Testis (tissue), 3 donors: ENCODE measurements around the gene OPTN. TPM values are rescaled to one million over a fixed set of nuclear protein-coding genes. Genes with fewer than 3 reads are reported as not detected.
A peak's percentile ranks its signal among the peaks of the same experiment; 100 is the strongest.

Experiments used
- DNase-seq: peaks from one replicate; pipeline ENCODE4 v3.0.0-alpha.2; 2019
- H3K27ac ChIP-seq, 2 donors: fragments of 200-600 bp; sonication (generic); one replicate each; pipeline ENCODE4 v1.5.1; 2019
- H3K27me3 ChIP-seq: fragments of 200-600 bp; sonication (generic); one replicate; pipeline ENCODE4 v1.5.1; 2019
- H3K36me3 ChIP-seq: fragments of 200-600 bp; sonication (generic); one replicate; pipeline ENCODE4 v1.5.1; 2017; ENCODE audit warnings: low read depth; ENCODE audit errors: missing control alignments
- H3K4me1 ChIP-seq: fragments of 200-600 bp; sonication (generic); one replicate; pipeline ENCODE4 v1.5.1; 2019
- H3K4me3 ChIP-seq, 2 donors: fragments of 200-600 bp; sonication (generic); one replicate each; pipeline ENCODE4 v1.5.1; 2017 to 2019
- H3K9me3 ChIP-seq: fragments of 200-600 bp; sonication (generic); one replicate; pipeline ENCODE4 v1.5.1; 2017
- POLR2A ChIP-seq: fragments of 450-650 bp; IDR thresholded peaks from one replicate; pipeline ENCODE4 v1.6.1; 2017; ENCODE audit warnings: antibody characterized with exemption, mild to moderate bottlenecking, moderate library complexity
- WGBS, 2 donors: methylation state at CpG; one replicate each; pipeline ENCODE4 v1.1.5; 2018; 5-methylcytosine and 5-hydroxymethylcytosine counted together
- intact Hi-C: fragments of 100-400 bp; cut with DNase I; formaldehyde crosslinking; loops from one replicate; pipeline ENCODE4 v1.15.1; 2023; ENCODE audit warnings: low total_unique reads
- polyA plus RNA-seq: library from polyadenylated mRNA; stranded (reverse); fragments of 350-450 nt; fragmentation: Illumina TruSeq; extraction: RNeasy Lipid Tissue Mini Kit (QIAGEN cat#74804); gene quantifications from one replicate; pipeline ENCODE4 v1.2.3, GENCODE V29; 2014; ENCODE audit warnings: low read depth, low replicate concordance; ENCODE audit not compliant: insufficient read depth
- total RNA-seq, 2 donors: library from RNA; depleted of rRNA; stranded (reverse); fragments of >200 nt; gene quantifications; one replicate each; pipeline ENCODE4 v1.2.3, GENCODE V29; 2016
- TF ChIP-seq, protein P1 (sequence below), 3 experiments: fragments of 450-650 bp in 2 of 3; fragments of 200-600 bp in 1 of 3; sonication (generic) in 1 of 3; IDR thresholded peaks; one replicate each; pipeline ENCODE4 v1.5.1; 2016 to 2019; ENCODE audit warnings: antibody characterized with exemption in 3 of 3, mild to moderate bottlenecking in 2 of 3, moderate library complexity in 1 of 3

OPTN gene
- total and polyA plus RNA-seq, 3 donors from 2014 or later = 87.5 to 130 (median 109) TPM

DNA sequence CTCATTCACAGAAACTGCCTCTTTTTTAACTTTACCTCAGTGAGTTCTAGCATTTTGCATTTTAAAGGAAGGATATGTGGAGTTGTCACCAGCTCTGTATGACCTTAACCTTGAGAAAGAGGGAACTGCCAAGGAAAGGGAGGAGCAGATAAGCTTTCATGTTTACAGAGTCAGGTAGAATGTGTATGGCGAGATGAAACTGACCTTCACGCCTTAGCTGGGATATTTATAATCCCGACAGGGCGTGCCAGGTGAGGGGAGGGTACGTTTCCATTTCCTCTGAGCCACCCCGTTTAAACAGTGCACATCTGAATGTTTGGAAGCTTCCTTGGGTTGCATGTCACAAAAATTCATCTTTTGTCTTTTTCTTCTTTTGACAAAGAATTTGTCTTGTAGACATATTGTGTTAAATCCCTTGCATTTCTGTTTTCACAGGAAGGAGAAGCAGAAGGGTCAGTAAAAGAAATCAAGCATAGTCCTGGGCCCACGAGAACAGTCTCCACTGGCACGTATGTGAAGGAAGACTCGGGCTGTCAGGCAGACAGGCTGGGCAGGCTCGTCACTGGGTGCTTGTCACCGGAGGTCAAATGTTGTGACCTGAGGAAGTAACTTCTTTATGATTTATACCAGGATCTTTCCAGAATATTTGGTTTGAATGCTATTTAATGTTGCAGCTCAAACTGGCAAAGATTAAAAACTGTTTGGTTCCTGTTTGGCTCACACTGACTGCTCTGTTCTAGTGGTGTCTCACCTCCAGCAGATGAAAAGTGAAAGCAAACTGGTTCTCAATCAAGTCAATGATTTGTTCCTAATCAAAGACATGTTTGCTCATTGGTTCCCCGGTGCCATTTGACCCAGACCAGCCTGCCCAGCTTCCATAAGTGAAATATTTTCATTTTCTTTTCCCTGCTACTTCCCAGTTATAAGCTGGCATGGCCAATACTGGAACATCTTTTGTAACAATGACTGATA, 16.2 kb downstream of the OPTN start:
- Histone ChIP-seq H3K27ac (peak overlapping the region in 1 of 2 donors; percentile 38), H3K4me3 (no peak overlapping the region), H3K4me1 (peaks cover 20% of the 10 kb centered on the region), H3K27me3 (no peaks in the 10 kb centered on the region), H3K36me3 (no peaks in the 10 kb centered on the region), H3K9me3 (no peaks in the 10 kb centered on the region)
- 54 to 73% methylated on average over 12 of the region's 12 CpGs for WGBS, 2 donors
- intact Hi-C loops = no loop called here
- TF ChIP-seq POLR2A = no peak
- TF ChIP-seq, protein P1, sequence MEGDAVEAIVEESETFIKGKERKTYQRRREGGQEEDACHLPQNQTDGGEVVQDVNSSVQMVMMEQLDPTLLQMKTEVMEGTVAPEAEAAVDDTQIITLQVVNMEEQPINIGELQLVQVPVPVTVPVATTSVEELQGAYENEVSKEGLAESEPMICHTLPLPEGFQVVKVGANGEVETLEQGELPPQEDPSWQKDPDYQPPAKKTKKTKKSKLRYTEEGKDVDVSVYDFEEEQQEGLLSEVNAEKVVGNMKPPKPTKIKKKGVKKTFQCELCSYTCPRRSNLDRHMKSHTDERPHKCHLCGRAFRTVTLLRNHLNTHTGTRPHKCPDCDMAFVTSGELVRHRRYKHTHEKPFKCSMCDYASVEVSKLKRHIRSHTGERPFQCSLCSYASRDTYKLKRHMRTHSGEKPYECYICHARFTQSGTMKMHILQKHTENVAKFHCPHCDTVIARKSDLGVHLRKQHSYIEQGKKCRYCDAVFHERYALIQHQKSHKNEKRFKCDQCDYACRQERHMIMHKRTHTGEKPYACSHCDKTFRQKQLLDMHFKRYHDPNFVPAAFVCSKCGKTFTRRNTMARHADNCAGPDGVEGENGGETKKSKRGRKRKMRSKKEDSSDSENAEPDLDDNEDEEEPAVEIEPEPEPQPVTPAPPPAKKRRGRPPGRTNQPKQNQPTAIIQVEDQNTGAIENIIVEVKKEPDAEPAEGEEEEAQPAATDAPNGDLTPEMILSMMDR (IDR thresholded peaks at IDR 0.05) = no peak
- DNase-seq = no peak

- Histone ChIP-seq H3K4me3 (no peak overlapping the region), H3K36me3 (no peaks in the 10 kb centered on the region), H3K9me3 (no peaks in the 10 kb centered on the region), H3K4me1 (peaks cover 20% of the 10 kb centered on the region), H3K27ac (peak overlapping the region in 1 of 2 donors; percentile 31), H3K27me3 (no peaks in the 10 kb centered on the region)
- TF ChIP-seq POLR2A = no peak
- TF ChIP-seq, protein P1 (IDR thresholded peaks at IDR 0.05) = no peak
- WGBS, 2 donors = 71 to 77% methylated on average over 14 of the region's 14 CpGs
- intact Hi-C loops = no loop called here
- DNase-seq = no peak
Observed at GRCh38 chr10:13117841-13118783, 18.1 kb downstream of the OPTN start.

GRCh38 chr10:13118784-13119410, 18.9 kb downstream of the OPTN start:
- 84 to 85% methylated on average over 3 of the region's 3 CpGs for WGBS, 2 donors

More at GRCh38 chr10:13118784-13119410, 18.9 kb downstream of the OPTN start:
- Histone ChIP-seq H3K27me3 (no peaks in the 10 kb centered on the region), H3K27ac (peak overlapping the region in 1 of 2 donors; percentile 31), H3K4me3 (no peak overlapping the region), H3K9me3 (no peaks in the 10 kb centered on the region), H3K4me1 (peaks cover 20% of the 10 kb centered on the region), H3K36me3 (no peaks in the 10 kb centered on the region)
- intact Hi-C loops = no loop called here
- TF ChIP-seq POLR2A = no peak
- TF ChIP-seq, protein P1 (IDR thresholded peaks at IDR 0.05) = no peak
- DNase-seq = no peak
